Activated naive CD4-positive, alpha-beta T cell treated with anti-CD3 and anti-CD28 coated beads, Interleukin-2, amount 50 U/mL, for 24 hours (primary cell): Measurements from ENCODE around the gene ZSCAN9.

Source experiments
- H3K27ac Mint-ChIP-seq: one replicate; pipeline ENCODE4 v1.8.0; 2021; ENCODE audit warnings: mild to moderate bottlenecking, mixed read lengths
- H3K27me3 Mint-ChIP-seq: one replicate; pipeline ENCODE4 v1.8.0; 2021; ENCODE audit warnings: mixed read lengths
- H3K36me3 Mint-ChIP-seq: one replicate; pipeline ENCODE4 v1.8.0; 2021; ENCODE audit warnings: mixed read lengths
- H3K4me1 Mint-ChIP-seq: one replicate; pipeline ENCODE4 v1.8.0; 2021; ENCODE audit warnings: mixed read lengths
- H3K4me3 Mint-ChIP-seq: one replicate; pipeline ENCODE4 v1.8.0; 2021; ENCODE audit warnings: mild to moderate bottlenecking, mixed read lengths
- H3K9me3 Mint-ChIP-seq: one replicate; pipeline ENCODE4 v1.8.0; 2021; ENCODE audit warnings: mixed read lengths

The ZSCAN9 gene

GRCh38 chr6:28212510-28213212, 12.4 kb upstream of the ZSCAN9 start:
- Mint-ChIP-seq H3K36me3 (peaks cover 2% of the 10 kb centered on the region), H3K4me3 (peak overlapping the region; percentile 68), H3K27ac (peak overlapping the region; percentile 63), H3K9me3 (peaks cover 15% of the 10 kb centered on the region), H3K27me3 (peaks cover 78% of the 10 kb centered on the region), H3K4me1 (peaks cover 24% of the 10 kb centered on the region)

- H3K9me3 Mint-ChIP-seq = peaks cover 15% of the 10 kb centered on the region
Measured at GRCh38 chr6:28213213-28213523, 11.9 kb upstream of the ZSCAN9 start.

GRCh38 chr6:28215425-28215824, 9.7 kb upstream of the ZSCAN9 start:
- peaks cover 15% of the 10 kb centered on the region for H3K4me1 Mint-ChIP-seq
- no peak overlapping the region for H3K4me3 Mint-ChIP-seq
- H3K36me3 Mint-ChIP-seq = peaks cover 2% of the 10 kb centered on the region
- H3K27ac Mint-ChIP-seq = no peak overlapping the region
- H3K9me3 Mint-ChIP-seq = peaks cover 15% of the 10 kb centered on the region
- H3K27me3 Mint-ChIP-seq = peaks cover 80% of the 10 kb centered on the region

More at GRCh38 chr6:28213213-28213523, 11.9 kb upstream of the ZSCAN9 start:
- H3K4me1 Mint-ChIP-seq = peaks cover 19% of the 10 kb centered on the region
- peaks cover 2% of the 10 kb centered on the region for H3K36me3 Mint-ChIP-seq
- no peak overlapping the region for H3K4me3 Mint-ChIP-seq
- H3K27me3 Mint-ChIP-seq = peaks cover 78% of the 10 kb centered on the region
- peak overlapping the region; percentile 68 for H3K27ac Mint-ChIP-seq

GRCh38 chr6:28217890-28218289, 7.2 kb upstream of the ZSCAN9 start:
- Mint-ChIP-seq H3K4me1 (peaks cover 3% of the 10 kb centered on the region), H3K36me3 (no peaks in the 10 kb centered on the region), H3K4me3 (peak overlapping the region; percentile 47), H3K27ac (no peak overlapping the region), H3K27me3 (peaks cover 79% of the 10 kb centered on the region), H3K9me3 (peaks cover 8% of the 10 kb centered on the region)

GRCh38 chr6:28218312-28219248, 6.5 kb upstream of the ZSCAN9 start:
- H3K27me3 Mint-ChIP-seq = peaks cover 79% of the 10 kb centered on the region
- H3K36me3 Mint-ChIP-seq = no peaks in the 10 kb centered on the region
- peak overlapping the region; percentile 79 for H3K4me3 Mint-ChIP-seq
- peaks cover under 1% of the 10 kb centered on the region for H3K9me3 Mint-ChIP-seq
- no peaks in the 10 kb centered on the region for H3K4me1 Mint-ChIP-seq
- H3K27ac Mint-ChIP-seq = no peak overlapping the region

- no peak overlapping the region for H3K27ac Mint-ChIP-seq
Measured at GRCh38 chr6:28220257-28221133, 4.6 kb upstream of the ZSCAN9 start.

GRCh38 chr6:28224131-28225055, 682 bp upstream of the ZSCAN9 start:
- Mint-ChIP-seq H3K4me1 (peaks cover 7% of the 10 kb centered on the region), H3K36me3 (peaks cover 2% of the 10 kb centered on the region), H3K9me3 (no peaks in the 10 kb centered on the region), H3K27ac (peak overlapping the region; percentile 80), H3K27me3 (peaks cover 50% of the 10 kb centered on the region), H3K4me3 (peak overlapping the region; percentile 87)

More at GRCh38 chr6:28220257-28221133, 4.6 kb upstream of the ZSCAN9 start:
- H3K27me3 Mint-ChIP-seq = peaks cover 76% of the 10 kb centered on the region
- H3K9me3 Mint-ChIP-seq = no peaks in the 10 kb centered on the region
- H3K36me3 Mint-ChIP-seq = peaks cover 2% of the 10 kb centered on the region
- H3K4me1 Mint-ChIP-seq = peaks cover 7% of the 10 kb centered on the region
- H3K4me3 Mint-ChIP-seq = no peak overlapping the region

GRCh38 chr6:28226460-28226859, 1.4 kb downstream of the ZSCAN9 start:
- peaks cover 7% of the 10 kb centered on the region for H3K4me1 Mint-ChIP-seq
- no peaks in the 10 kb centered on the region for H3K9me3 Mint-ChIP-seq
- H3K27me3 Mint-ChIP-seq = peaks cover 34% of the 10 kb centered on the region
- H3K27ac Mint-ChIP-seq = no peak overlapping the region
- peaks cover 2% of the 10 kb centered on the region for H3K36me3 Mint-ChIP-seq
- no peak overlapping the region for H3K4me3 Mint-ChIP-seq

- Mint-ChIP-seq H3K4me3 (no peak overlapping the region), H3K9me3 (no peaks in the 10 kb centered on the region), H3K27me3 (peaks cover 14% of the 10 kb centered on the region), H3K4me1 (no peaks in the 10 kb centered on the region), H3K27ac (no peak overlapping the region), H3K36me3 (peaks cover 2% of the 10 kb centered on the region)
Measured at GRCh38 chr6:28232785-28233184, 7.7 kb downstream of the ZSCAN9 start.

- Mint-ChIP-seq H3K9me3 (no peaks in the 10 kb centered on the region), H3K36me3 (peaks cover 2% of the 10 kb centered on the region), H3K4me3 (no peak overlapping the region), H3K27ac (no peak overlapping the region), H3K27me3 (peaks cover 13% of the 10 kb centered on the region), H3K4me1 (no peaks in the 10 kb centered on the region)
Measured at GRCh38 chr6:28235912-28236452, 10.9 kb downstream of the ZSCAN9 start.

- H3K27ac Mint-ChIP-seq = no peak overlapping the region
- peaks cover 9% of the 10 kb centered on the region for H3K36me3 Mint-ChIP-seq
Measured at GRCh38 chr6:28239636-28240035, 14.6 kb downstream of the ZSCAN9 start.

GRCh38 chr6:28240471-28240870, 15.4 kb downstream of the ZSCAN9 start:
- Mint-ChIP-seq H3K36me3 (peaks cover 12% of the 10 kb centered on the region), H3K4me3 (no peak overlapping the region), H3K4me1 (no peaks in the 10 kb centered on the region), H3K27ac (no peak overlapping the region), H3K9me3 (no peaks in the 10 kb centered on the region), H3K27me3 (peaks cover 7% of the 10 kb centered on the region)

More at GRCh38 chr6:28239636-28240035, 14.6 kb downstream of the ZSCAN9 start:
- Mint-ChIP-seq H3K4me1 (no peaks in the 10 kb centered on the region), H3K9me3 (no peaks in the 10 kb centered on the region), H3K27me3 (peaks cover 10% of the 10 kb centered on the region), H3K4me3 (no peak overlapping the region)

- no peak overlapping the region for H3K4me3 Mint-ChIP-seq
- H3K27me3 Mint-ChIP-seq = no peaks in the 10 kb centered on the region
- peaks cover 30% of the 10 kb centered on the region for H3K36me3 Mint-ChIP-seq
- no peaks in the 10 kb centered on the region for H3K9me3 Mint-ChIP-seq
- peaks cover 14% of the 10 kb centered on the region for H3K4me1 Mint-ChIP-seq
- no peak overlapping the region for H3K27ac Mint-ChIP-seq
Measured at GRCh38 chr6:28243946-28244345, 18.9 kb downstream of the ZSCAN9 start.

- no peaks in the 10 kb centered on the region for H3K27me3 Mint-ChIP-seq
- no peaks in the 10 kb centered on the region for H3K9me3 Mint-ChIP-seq
- H3K36me3 Mint-ChIP-seq = peaks cover 33% of the 10 kb centered on the region
- no peak overlapping the region for H3K4me3 Mint-ChIP-seq
- H3K4me1 Mint-ChIP-seq = peaks cover 26% of the 10 kb centered on the region
- H3K27ac Mint-ChIP-seq = no peak overlapping the region
Measured at GRCh38 chr6:28245206-28245941, 20.3 kb downstream of the ZSCAN9 start.
